ENCODE data around the gene HHIPL1. TPM values are rescaled to one million over a fixed set of nuclear protein-coding genes. Genes with fewer than 3 reads are reported as not detected.
A peak's percentile ranks its signal among the peaks of the same experiment; 100 is the strongest.

Gene HHIPL1
- total RNA-seq, 2 donors from 2014 or later = 3.0 to 3.4 TPM

DNA sequence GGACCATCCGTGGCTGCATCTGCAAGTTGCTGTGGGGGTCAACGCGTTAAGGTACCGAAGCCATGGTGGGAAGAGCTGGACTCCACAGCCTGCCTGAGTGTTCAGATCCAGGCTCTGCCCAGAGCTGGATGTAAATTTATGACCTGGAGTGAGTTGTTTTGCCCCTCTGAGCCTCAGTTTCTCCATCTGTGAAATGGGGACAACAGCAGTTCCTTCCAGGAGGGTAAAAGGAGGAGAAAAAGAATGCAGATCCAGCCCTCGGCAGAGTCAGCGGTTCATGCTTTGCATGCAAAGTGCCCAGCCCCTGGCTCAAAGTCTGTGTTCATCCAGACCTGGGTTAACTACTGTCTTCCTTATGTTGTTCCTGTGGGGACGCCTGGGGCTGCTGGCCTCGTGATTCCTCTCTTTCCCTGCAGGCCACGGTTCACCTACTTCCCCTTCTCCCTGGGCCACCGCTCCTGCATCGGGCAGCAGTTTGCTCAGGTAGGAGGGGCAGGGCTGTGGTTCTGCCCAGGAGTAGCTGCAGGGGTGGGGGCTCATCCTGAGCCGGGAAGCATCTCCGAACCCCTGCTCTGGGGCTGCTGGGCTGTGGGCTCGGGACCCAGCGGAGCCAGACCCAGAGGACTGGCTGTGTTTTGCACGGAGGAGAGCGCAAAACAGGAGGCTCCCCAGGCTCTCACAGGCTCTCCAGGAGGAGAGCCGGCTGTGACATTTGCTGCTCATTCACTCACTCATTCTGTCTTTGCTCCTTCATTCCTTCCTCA is 81.0 kb downstream of the HHIPL1 start:
- Mint-ChIP-seq H3K4me1 (peaks cover 4% of the 10 kb centered on the region), H3K27ac (no peak overlapping the region), H3K4me3 (no peak overlapping the region), H3K27me3 (ENCODE audit: insufficient read depth) (peaks cover 14% of the 10 kb centered on the region), H3K36me3 (ENCODE audit: low read depth) (no peaks in the 10 kb centered on the region), H3K9me3 (no peaks in the 10 kb centered on the region)
- peak; percentile 59 for DNase-seq
- Histone ChIP-seq H3K27me3 (ENCODE audit: control insufficient read depth, insufficient read depth, low read length, poor library complexity, severe bottlenecking) (no peaks in the 10 kb centered on the region), H3K4me1 (ENCODE audit: control insufficient read depth, insufficient read depth, low read length) (peaks cover 4% of the 10 kb centered on the region), H3K9me3 (ENCODE audit: control insufficient read depth, low read length) (no peaks in the 10 kb centered on the region), H3K36me3 (ENCODE audit: control insufficient read depth, insufficient read depth, low read length) (no peaks in the 10 kb centered on the region), H3K4me3 (ENCODE audit: low read length) (no peak overlapping the region), H3K27ac (ENCODE audit: low read depth, low read length) (no peak overlapping the region), H3K9ac (ENCODE audit: extremely low read depth, low read length, poor library complexity, severe bottlenecking) (no peak overlapping the region)
- TF ChIP-seq, protein P1, sequence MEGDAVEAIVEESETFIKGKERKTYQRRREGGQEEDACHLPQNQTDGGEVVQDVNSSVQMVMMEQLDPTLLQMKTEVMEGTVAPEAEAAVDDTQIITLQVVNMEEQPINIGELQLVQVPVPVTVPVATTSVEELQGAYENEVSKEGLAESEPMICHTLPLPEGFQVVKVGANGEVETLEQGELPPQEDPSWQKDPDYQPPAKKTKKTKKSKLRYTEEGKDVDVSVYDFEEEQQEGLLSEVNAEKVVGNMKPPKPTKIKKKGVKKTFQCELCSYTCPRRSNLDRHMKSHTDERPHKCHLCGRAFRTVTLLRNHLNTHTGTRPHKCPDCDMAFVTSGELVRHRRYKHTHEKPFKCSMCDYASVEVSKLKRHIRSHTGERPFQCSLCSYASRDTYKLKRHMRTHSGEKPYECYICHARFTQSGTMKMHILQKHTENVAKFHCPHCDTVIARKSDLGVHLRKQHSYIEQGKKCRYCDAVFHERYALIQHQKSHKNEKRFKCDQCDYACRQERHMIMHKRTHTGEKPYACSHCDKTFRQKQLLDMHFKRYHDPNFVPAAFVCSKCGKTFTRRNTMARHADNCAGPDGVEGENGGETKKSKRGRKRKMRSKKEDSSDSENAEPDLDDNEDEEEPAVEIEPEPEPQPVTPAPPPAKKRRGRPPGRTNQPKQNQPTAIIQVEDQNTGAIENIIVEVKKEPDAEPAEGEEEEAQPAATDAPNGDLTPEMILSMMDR (conservative IDR thresholded peaks at IDR 0.05) = no peak
- 82 to 90% methylated on average over 8 to 18 of the region's 18 CpGs for WGBS, 2 experiments (ENCODE audit: insufficient coverage in 1 of 2, insufficient read length in 1 of 2)

DNA sequence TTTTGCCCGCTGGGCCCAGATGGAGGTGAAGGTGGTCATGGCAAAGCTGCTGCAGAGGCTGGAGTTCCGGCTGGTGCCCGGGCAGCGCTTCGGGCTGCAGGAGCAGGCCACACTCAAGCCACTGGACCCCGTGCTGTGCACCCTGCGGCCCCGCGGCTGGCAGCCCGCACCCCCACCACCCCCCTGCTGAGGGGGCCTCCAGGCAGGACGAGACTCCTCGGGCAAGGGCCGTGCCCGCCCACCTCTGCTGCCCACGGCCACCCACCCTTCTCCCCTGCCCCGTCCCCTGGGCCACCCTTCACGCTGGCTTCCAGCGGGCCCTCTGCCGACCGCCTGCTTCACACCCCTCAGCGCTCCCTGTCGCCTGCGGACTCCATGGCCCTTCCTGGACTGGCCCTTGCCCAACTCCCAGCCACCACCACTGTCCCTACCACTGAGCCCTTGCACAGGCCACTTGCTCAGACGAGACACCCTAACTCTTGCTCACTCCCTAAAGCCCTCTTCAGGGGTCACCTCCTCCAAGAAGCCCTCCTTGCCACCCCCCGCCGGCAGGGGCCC is 81.7 kb downstream of the HHIPL1 start:
- no peaks in the 10 kb centered on the region for H3K36me3 ChIP-seq (ENCODE audit: control insufficient read depth, insufficient read depth, low read length)
- peaks cover 5% of the 10 kb centered on the region for H3K4me1 ChIP-seq (ENCODE audit: control insufficient read depth, insufficient read depth, low read length)
- Mint-ChIP-seq H3K27me3 (ENCODE audit: insufficient read depth) (peaks cover 14% of the 10 kb centered on the region), H3K36me3 (ENCODE audit: low read depth) (no peaks in the 10 kb centered on the region), H3K4me1 (peaks cover 4% of the 10 kb centered on the region), H3K9me3 (no peaks in the 10 kb centered on the region), H3K27ac (no peak overlapping the region), H3K4me3 (no peak overlapping the region)
- no peak overlapping the region for H3K27ac ChIP-seq (ENCODE audit: low read depth, low read length)
- no peak overlapping the region for H3K9ac ChIP-seq (ENCODE audit: extremely low read depth, low read length, poor library complexity, severe bottlenecking)
- no peaks in the 10 kb centered on the region for H3K27me3 ChIP-seq (ENCODE audit: control insufficient read depth, insufficient read depth, low read length, poor library complexity, severe bottlenecking)
- WGBS, 2 experiments (ENCODE audit: insufficient coverage in 1 of 2, insufficient read length in 1 of 2) = 89% methylated on average over 5 to 26 of the region's 26 CpGs
- no peak overlapping the region for H3K4me3 ChIP-seq (ENCODE audit: low read length)
- no peaks in the 10 kb centered on the region for H3K9me3 ChIP-seq (ENCODE audit: control insufficient read depth, low read length)
- TF ChIP-seq, protein P1 (conservative IDR thresholded peaks at IDR 0.05) = no peak
- DNase-seq = peak; percentile 40

DNA sequence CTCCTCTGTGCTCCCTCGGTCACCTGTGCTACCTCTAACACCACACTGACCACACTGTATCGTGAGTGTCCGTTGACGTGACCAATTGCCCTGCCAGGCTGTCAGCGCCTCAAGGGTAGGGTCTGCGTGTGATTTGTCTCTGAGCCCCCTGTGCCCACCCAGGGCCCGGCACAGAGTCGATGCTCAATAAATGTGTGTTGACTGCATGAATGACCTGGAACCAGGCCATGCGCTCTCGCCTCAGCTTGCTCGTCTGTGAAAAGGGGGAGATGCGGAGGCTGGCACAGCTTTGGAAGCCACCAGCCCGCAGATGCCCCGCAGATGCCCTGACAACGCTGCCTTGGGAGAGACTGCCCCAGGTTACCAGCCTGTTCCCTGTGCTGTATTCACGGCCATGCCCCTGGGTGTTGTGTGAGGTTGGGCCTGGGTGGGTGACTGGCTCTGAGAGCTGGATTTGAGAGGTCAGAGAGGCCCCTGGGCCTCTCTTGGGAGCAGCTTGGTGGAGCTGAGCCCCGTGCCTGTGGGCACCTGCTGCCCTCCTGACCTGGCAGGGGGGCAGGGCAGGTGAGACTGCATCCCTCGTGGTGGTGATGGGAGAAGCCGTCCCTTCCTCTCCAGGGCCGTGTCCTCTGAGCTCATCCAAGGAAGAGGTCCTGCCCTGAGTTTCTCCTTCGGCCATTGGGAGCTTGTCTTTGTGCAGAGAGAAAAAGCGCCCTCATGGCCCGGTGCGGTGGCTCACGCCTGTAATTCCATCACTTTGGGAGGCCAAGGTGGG is 82.4 kb downstream of the HHIPL1 start:
- no peaks in the 10 kb centered on the region for H3K36me3 ChIP-seq (ENCODE audit: control insufficient read depth, insufficient read depth, low read length)
- no peaks in the 10 kb centered on the region for H3K9me3 ChIP-seq (ENCODE audit: control insufficient read depth, low read length)
- H3K4me1 Mint-ChIP-seq = peaks cover 4% of the 10 kb centered on the region
- H3K27me3 Mint-ChIP-seq (ENCODE audit: insufficient read depth) = peaks cover 14% of the 10 kb centered on the region
- no peak overlapping the region for H3K4me3 Mint-ChIP-seq
- WGBS, 2 experiments (ENCODE audit: insufficient coverage in 1 of 2, insufficient read length in 1 of 2) = 94 to 97% methylated on average over 18 to 25 of the region's 25 CpGs
- H3K9ac ChIP-seq (ENCODE audit: extremely low read depth, low read length, poor library complexity, severe bottlenecking) = no peak overlapping the region
- H3K9me3 Mint-ChIP-seq = no peaks in the 10 kb centered on the region
- TF ChIP-seq, protein P1 (conservative IDR thresholded peaks at IDR 0.05) = no peak
- H3K36me3 Mint-ChIP-seq (ENCODE audit: low read depth) = no peaks in the 10 kb centered on the region
- H3K27ac Mint-ChIP-seq = no peak overlapping the region
- H3K27ac ChIP-seq (ENCODE audit: low read depth, low read length) = no peak overlapping the region
- H3K4me1 ChIP-seq (ENCODE audit: control insufficient read depth, insufficient read depth, low read length) = peaks cover 5% of the 10 kb centered on the region
- peak; percentile 27 for DNase-seq
- no peak overlapping the region for H3K4me3 ChIP-seq (ENCODE audit: low read length)
- no peaks in the 10 kb centered on the region for H3K27me3 ChIP-seq (ENCODE audit: control insufficient read depth, insufficient read depth, low read length, poor library complexity, severe bottlenecking)
